Measurements from ENCODE around the gene SIGLEC1. TPM values are rescaled to one million over a fixed set of nuclear protein-coding genes. Genes with fewer than 3 reads are reported as not detected.

SIGLEC1 gene
- total and polyA plus RNA-seq, 8 donors: 0.09 to 3.7 (median 1.7) TPM

- Histone ChIP-seq H3K4me3 (no peak overlapping the region), H3K27me3 (peaks cover 0 to 27% (median 8%) of the 10 kb centered on the region in 4 donors), H3K4me1 (no peaks in the 10 kb centered on the region), H3K36me3 (no peaks in the 10 kb centered on the region), H3K9me3 (no peaks in the 10 kb centered on the region), H3K27ac (no peak overlapping the region)
- no peak for FAIRE-seq
- intact Hi-C loops (cut with DNase I): loop anchor here in 1 of 3 donors (10.0 kb wide), 2 partner anchors 181 to 411 kb away; no protein-coding TSS in a partner anchor
- WGBS, 2 donors: 35 to 37% methylated on average over 61 to 90 of the region's 90 CpGs
- no peak for ATAC-seq
- no peak for DNase-seq
- no peak for TF ChIP-seq CTCF (IDR thresholded peaks at IDR 0.05)
Measured at GRCh38 chr20:3673221-3674070, 39.0 kb downstream of the SIGLEC1 start.

- peaks cover 0 to 27% (median 8%) of the 10 kb centered on the region in 4 donors for H3K27me3 ChIP-seq
- H3K4me1 ChIP-seq: no peaks in the 10 kb centered on the region
- no peaks in the 10 kb centered on the region for H3K36me3 ChIP-seq
- DNase-seq (no peak), ATAC-seq (peak in 1 of 4 donors; percentile 9), FAIRE-seq (no peak)
- no peak for TF ChIP-seq CTCF (IDR thresholded peaks at IDR 0.05)
- peak overlapping the region in 1 of 4 donors; percentile 36 for H3K4me3 ChIP-seq
- intact Hi-C loops (cut with DNase I): loop anchor here in 1 of 3 donors (10.0 kb wide), 2 partner anchors 182 to 412 kb away; no protein-coding TSS in a partner anchor
- no peaks in the 10 kb centered on the region for H3K9me3 ChIP-seq
- H3K27ac ChIP-seq: no peak overlapping the region
- WGBS, 2 donors: 7 to 14% methylated on average over 56 to 58 of the region's 58 CpGs
Measured at GRCh38 chr20:3672547-3673171, 39.7 kb downstream of the SIGLEC1 start.

- TF ChIP-seq CTCF (IDR thresholded peaks at IDR 0.05): no peak
- intact Hi-C loops (cut with DNase I): loop anchor here in 1 of 3 donors (10.0 kb wide), 2 partner anchors 183 to 413 kb away; no protein-coding TSS in a partner anchor
- DNase-seq (no peak), ATAC-seq (no peak), FAIRE-seq (no peak)
- Histone ChIP-seq H3K27ac (no peak overlapping the region), H3K27me3 (peaks cover 0 to 27% (median 8%) of the 10 kb centered on the region in 4 donors), H3K4me1 (no peaks in the 10 kb centered on the region), H3K4me3 (peak overlapping the region in 1 of 4 donors; percentile 36), H3K36me3 (no peaks in the 10 kb centered on the region), H3K9me3 (no peaks in the 10 kb centered on the region)
- 26 to 30% methylated on average over 23 of the region's 23 CpGs for WGBS, 2 donors
Measured at GRCh38 chr20:3671986-3672546, 40.3 kb downstream of the SIGLEC1 start.

- Histone ChIP-seq H3K27me3 (peaks cover 0 to 23% (median 8%) of the 10 kb centered on the region in 4 donors), H3K9me3 (no peaks in the 10 kb centered on the region), H3K4me1 (no peaks in the 10 kb centered on the region), H3K27ac (no peak overlapping the region), H3K4me3 (no peak overlapping the region), H3K36me3 (no peaks in the 10 kb centered on the region)
- intact Hi-C loops (cut with DNase I): loop anchor here in 1 of 3 donors (10.0 kb wide), 2 partner anchors 184 to 414 kb away; no protein-coding TSS in a partner anchor
- no peak for ATAC-seq
- 75 to 83% methylated on average over 10 of the region's 10 CpGs for WGBS, 2 donors
- no peak for DNase-seq
- FAIRE-seq: no peak
- no peak for TF ChIP-seq CTCF (IDR thresholded peaks at IDR 0.05)
Measured at GRCh38 chr20:3670945-3671344, 41.5 kb downstream of the SIGLEC1 start.
